Chondrocyte (in vitro differentiated cells): Measurements from ENCODE around the gene PTPRN2. TPM values are rescaled to one million over a fixed set of nuclear protein-coding genes. Genes with fewer than 3 reads are reported as not detected.

Experiments
- DNase-seq: peaks from one replicate; pipeline ENCODE4 v3.0.0; 2021; ENCODE audit warnings: mixed read lengths, low spot score
- H3K27ac Mint-ChIP-seq: one replicate; pipeline ENCODE4 v1.8.0; 2021; ENCODE audit warnings: mild to moderate bottlenecking, moderate library complexity, mixed read lengths; ENCODE audit not compliant: unreplicated experiment
- H3K27me3 Mint-ChIP-seq: 2 replicates; pipeline ENCODE4 v1.8.0; 2021; ENCODE audit warnings: low read depth, mixed read lengths
- H3K36me3 Mint-ChIP-seq: 2 replicates; pipeline ENCODE4 v1.8.0; 2021; ENCODE audit warnings: low read depth, mixed read lengths
- H3K4me1 Mint-ChIP-seq: 2 replicates; pipeline ENCODE4 v1.8.0; 2021; ENCODE audit warnings: low read depth, mild to moderate bottlenecking, mixed read lengths
- H3K4me3 Mint-ChIP-seq: one replicate; pipeline ENCODE4 v1.8.0; 2021; ENCODE audit warnings: mild to moderate bottlenecking, moderate library complexity, mixed read lengths; ENCODE audit not compliant: unreplicated experiment
- H3K9me3 Mint-ChIP-seq: 2 replicates; pipeline ENCODE4 v1.8.0; 2021; ENCODE audit warnings: low read depth, mixed read lengths
- CTCF ChIP-seq: fragments of 200-600 bp; sonication (generic); IDR thresholded peaks from 2 replicates; pipeline ENCODE4 v1.5.0; 2021; ENCODE audit warnings: antibody characterized with exemption, mild to moderate bottlenecking, moderate library complexity
- total RNA-seq: library from RNA; stranded (reverse); gene quantifications from 3 replicates; pipeline ENCODE4 v1.2.1, GENCODE V29; 2021

PTPRN2 gene
- total RNA-seq, 1 donor from 2014 or later: 0.30 TPM

- no peaks in the 10 kb centered on the region for H3K4me1 Mint-ChIP-seq
- peak; percentile 84 for DNase-seq
- no peak for TF ChIP-seq CTCF
- no peaks in the 10 kb centered on the region for H3K27me3 Mint-ChIP-seq
- no peak overlapping the region for H3K27ac Mint-ChIP-seq
- H3K9me3 Mint-ChIP-seq: peaks cover 27% of the 10 kb centered on the region
- no peak overlapping the region for H3K4me3 Mint-ChIP-seq
- H3K36me3 Mint-ChIP-seq: peaks cover 2% of the 10 kb centered on the region
These were observed 519.6 kb downstream of the PTPRN2 start for GRCh38 chr7:158067931-158068482.

GRCh38 chr7:158067219-158067930 lies 520.2 kb downstream of the PTPRN2 start:
- H3K4me1 Mint-ChIP-seq: no peaks in the 10 kb centered on the region
- H3K27ac Mint-ChIP-seq: no peak overlapping the region
- no peak for TF ChIP-seq CTCF
- peak; percentile 83 for DNase-seq
- no peaks in the 10 kb centered on the region for H3K36me3 Mint-ChIP-seq
- H3K4me3 Mint-ChIP-seq: no peak overlapping the region
- H3K9me3 Mint-ChIP-seq: peaks cover 24% of the 10 kb centered on the region
- no peaks in the 10 kb centered on the region for H3K27me3 Mint-ChIP-seq

- peak; percentile 42 for DNase-seq
- TF ChIP-seq CTCF: no peak
- Mint-ChIP-seq H3K27ac (no peak overlapping the region), H3K4me1 (no peaks in the 10 kb centered on the region), H3K9me3 (peaks cover 28% of the 10 kb centered on the region), H3K27me3 (no peaks in the 10 kb centered on the region), H3K4me3 (no peak overlapping the region), H3K36me3 (no peaks in the 10 kb centered on the region)
These were observed 521.5 kb downstream of the PTPRN2 start for GRCh38 chr7:158066085-158066484.

GRCh38 chr7:158065340-158065739 lies 522.3 kb downstream of the PTPRN2 start:
- TF ChIP-seq CTCF: no peak
- no peaks in the 10 kb centered on the region for H3K27me3 Mint-ChIP-seq
- no peak overlapping the region for H3K4me3 Mint-ChIP-seq
- no peaks in the 10 kb centered on the region for H3K36me3 Mint-ChIP-seq
- DNase-seq: peak; percentile 68
- H3K9me3 Mint-ChIP-seq: peaks cover 30% of the 10 kb centered on the region
- H3K27ac Mint-ChIP-seq: no peak overlapping the region
- no peaks in the 10 kb centered on the region for H3K4me1 Mint-ChIP-seq

- H3K4me3 Mint-ChIP-seq: no peak overlapping the region
- H3K4me1 Mint-ChIP-seq: no peaks in the 10 kb centered on the region
- no peaks in the 10 kb centered on the region for H3K27me3 Mint-ChIP-seq
- H3K27ac Mint-ChIP-seq: no peak overlapping the region
- H3K36me3 Mint-ChIP-seq: no peaks in the 10 kb centered on the region
- DNase-seq: peak; percentile 53
- TF ChIP-seq CTCF: no peak
- H3K9me3 Mint-ChIP-seq: peaks cover 29% of the 10 kb centered on the region
These were observed 523.0 kb downstream of the PTPRN2 start for GRCh38 chr7:158064631-158065030.
